ENCODE results near the gene MRS2.
"Not testable (repeated sequence)": the region's sequence is repeated elsewhere in the genome, so short reads cannot be mapped to it uniquely, and the experiment has no call there.

MRS2 gene

DNA sequence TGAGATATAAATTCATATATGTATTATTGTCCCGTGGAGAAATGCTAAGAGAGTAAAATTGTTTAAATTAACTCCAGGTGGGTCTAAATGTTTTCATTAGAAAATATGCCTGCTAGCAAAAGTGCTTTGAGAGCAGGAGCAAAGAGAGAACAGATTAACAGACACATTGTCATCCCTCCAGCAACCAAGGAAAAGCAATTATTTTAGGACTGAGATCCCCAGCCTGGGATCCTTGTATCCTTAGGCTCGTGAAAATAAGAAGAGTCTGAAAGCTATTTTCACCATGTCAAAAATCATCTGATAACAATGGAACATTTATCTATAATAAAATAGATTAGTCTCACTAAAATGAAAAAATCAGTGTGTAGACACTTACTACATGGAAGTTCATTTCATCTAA lies 11.5 kb upstream of the MRS2 start:
- no peak for DNase-seq (ENCODE audit: low spot score)

DNA sequence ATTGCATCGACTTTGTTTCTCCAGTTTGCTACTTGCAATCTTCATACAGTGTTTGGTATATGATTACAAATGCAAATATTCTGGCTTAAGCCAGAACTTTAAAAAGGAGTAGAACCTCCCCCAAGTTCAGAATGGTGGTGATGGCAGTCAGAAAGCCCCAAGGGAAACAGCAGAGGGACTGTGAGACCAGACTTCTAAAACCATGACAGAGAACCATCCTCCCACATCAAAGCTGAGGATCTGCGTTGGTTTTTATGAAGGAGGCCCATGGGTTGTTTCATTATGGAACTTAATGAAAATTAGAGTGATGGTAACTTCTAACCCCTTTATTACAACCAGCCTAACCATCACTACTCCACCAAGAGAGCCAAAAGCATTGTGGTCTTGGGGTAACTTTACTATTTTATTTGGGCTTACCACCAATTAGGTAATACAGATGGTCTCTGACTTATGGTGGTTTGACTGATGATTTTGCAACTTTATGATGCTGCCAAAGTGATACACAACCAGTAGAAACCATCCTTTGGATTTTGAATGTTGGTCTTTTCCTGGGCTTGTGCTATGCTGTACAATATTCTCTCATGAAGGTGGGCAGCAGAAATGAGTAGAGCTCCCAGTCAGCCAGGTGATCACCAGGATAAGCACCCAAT lies 10.9 kb upstream of the MRS2 start:
- no peak for DNase-seq (ENCODE audit: low spot score)

DNA sequence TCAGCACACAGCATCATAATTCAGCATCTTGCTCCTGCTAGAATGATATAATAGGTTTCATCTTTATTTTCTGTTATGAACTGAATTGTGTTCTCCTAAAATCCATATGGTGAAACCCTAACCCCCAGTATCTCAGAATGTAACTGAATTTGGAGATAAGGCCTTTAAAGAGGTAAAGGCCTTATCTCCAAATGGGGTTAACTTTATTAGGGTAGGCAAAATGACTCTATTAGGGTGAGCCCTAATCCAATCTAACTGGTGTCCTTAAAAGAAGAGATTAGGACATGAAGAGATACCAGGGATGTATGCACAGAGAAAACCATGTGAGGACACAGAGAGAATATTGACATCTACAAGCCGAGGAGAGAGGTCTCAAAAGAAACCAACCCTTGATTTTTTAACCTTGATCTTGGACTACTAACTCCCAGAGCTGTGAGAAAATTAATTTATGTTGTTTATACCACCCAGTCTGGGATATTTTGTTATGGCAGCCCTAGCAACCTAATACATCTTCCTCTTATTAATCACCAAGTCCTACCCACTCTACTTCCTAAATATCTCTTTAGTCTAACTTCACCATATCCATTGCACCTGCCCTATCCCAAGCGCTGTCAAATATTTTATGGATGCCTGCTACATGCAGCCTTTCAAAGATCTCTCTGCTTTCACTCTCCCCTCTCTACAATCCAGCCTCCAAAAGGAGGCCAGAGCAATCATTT lies 8.5 kb upstream of the MRS2 start:
- DNase-seq (ENCODE audit: low spot score) = no peak

DNA sequence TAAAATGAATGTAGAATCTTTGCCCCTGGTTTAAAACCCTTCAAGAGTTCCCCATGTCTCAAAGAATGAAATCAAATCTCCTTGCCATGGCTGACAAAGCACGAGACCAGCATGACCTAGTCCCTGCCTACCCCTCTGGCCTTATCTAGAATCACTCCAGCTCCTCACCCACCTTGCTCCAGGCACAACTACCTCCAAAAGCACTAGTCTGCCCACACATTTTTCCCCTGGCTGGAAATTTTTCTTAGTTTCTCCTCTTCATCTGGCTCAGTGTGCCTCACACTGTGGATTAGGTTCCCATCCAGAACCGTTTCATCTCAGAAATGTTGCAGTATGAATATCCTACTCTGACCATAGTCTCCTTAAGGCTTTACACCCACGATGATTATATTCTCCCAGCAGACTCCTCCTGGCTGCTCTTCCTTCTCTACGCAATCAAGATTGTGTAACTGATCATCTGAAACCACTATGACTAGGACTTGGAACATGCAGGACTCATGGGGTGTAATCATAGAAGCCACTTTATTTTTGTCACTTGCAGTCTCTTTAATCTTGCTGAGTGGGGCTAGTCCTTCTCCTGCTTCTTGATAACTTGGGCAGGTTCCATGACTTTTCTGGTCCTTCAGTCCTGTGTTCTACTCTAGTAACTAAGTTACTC lies 7.8 kb upstream of the MRS2 start:
- no peak for DNase-seq (ENCODE audit: low spot score)

DNA sequence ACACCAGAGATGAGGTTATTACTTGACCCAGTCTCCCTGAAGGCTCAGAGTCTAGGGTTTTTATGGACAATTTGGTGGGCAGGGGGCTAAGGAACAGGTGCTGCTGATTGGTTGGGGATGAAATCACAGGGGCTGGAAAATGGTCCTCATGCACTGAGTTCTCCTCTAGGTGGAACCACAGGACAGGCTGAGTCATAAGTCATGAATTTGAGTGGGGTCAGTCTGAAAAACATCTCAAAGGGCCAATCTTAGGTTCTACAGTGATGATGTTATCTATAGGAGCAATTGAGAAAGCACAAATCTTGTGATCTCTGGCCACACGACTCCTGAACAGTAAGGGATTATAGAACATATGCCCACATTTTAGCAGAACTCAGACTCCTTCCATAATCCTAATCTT lies 5.9 kb upstream of the MRS2 start:
- no peak for DNase-seq (ENCODE audit: low spot score)

DNA sequence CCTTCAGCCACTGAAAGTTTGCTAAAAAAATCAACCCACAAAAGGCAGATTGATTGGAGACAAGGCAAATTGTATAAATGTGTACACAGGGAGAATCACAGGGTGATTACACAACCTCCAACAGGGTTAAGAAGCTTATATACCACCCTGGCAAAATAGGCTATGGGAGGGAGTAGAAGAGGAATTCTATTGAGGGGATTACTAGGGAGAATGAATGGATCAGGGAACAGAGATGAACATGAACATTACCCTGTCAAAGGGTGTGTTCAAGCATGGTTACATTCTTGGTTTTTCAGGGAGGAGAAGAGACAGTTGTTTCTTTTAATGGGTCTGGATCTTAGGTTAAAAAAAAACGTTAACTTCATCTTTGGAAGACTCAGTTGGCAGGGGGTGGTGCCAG lies 5.1 kb upstream of the MRS2 start:
- DNase-seq (ENCODE audit: low spot score) = no peak

DNA sequence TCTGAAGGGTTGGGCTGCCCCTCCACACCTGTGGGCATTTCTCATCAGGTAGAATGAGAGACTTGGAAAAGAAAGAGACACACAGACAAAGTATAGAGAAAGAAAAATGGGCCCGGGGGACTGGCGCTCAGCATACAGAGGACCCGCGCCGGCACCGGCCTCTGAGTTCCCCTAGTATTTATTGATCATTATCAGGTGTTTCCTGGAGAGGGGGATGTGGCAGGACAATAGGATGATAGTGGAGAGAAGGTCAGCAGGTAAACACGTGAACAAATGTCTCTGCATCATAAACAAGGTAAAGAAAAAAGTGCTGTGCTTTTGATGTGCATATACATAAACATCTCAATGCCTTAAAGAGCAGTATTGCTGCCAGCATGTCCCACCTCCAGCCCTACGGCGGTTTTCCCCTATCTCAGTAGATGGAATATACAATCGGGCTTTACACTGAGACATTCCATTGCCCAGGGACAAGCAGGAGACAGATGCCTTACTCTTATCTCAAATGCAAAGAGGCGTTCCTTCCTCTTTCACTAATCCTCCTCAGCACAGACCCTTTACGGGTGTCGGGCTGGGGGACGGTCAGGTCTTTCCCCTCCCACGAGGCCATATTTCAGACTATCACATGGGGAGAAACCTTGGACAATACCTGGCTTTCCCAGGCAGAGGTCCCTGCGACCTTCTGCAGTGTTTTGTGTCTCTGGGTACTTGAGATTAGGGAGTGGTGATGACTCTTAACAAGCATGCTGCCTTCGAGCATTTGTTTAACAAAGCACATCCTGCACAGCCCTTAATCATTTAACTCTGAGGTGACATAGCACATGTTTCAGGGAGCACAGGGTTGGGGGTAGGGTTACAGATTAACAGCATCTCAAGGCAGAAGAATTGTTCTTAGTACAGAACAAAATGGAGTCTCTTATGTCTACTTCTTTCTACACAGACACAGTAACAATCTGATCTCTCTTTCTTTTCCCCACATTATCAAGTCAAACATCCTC lies 2.4 kb upstream of the MRS2 start:
- DNase-seq (ENCODE audit: low spot score) = not testable (repeated sequence)

DNA sequence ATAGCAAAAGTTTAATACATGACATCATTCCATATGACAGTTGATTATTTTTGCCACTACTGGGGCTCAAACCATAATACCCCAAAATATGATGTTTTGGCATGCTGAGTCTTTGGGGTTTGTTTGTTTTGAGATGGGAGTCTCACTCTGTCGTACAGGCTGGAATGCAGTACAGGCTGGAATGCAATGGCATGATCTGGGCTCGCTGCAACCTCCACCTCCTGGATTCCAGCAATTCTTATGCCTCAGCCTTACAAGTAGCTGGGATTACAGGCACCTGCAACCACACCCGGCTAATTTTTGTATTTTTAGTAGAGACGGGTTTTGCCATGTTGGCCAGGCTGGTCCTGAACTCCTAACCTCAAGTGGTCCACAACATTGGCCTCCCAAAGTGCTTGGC lies 1.3 kb upstream of the MRS2 start:
- no peak for DNase-seq (ENCODE audit: low spot score)

DNA sequence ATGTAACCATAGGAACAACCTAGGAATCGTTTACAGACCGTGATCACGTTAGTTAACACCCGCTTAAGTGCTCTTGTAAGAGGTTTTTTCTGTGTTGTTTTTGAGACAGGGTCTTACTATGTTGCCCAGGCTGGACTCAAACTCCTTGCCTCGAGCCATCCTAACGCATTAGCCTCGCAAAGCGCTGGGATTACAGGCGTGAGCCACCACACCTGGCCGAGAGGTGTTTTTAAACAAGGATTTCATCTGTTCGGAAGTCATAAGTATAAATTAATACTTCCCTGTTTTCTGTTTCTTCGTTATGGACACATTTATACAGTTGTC lies 727 bp downstream of the MRS2 start:
- DNase-seq (ENCODE audit: low spot score) = no peak

DNA sequence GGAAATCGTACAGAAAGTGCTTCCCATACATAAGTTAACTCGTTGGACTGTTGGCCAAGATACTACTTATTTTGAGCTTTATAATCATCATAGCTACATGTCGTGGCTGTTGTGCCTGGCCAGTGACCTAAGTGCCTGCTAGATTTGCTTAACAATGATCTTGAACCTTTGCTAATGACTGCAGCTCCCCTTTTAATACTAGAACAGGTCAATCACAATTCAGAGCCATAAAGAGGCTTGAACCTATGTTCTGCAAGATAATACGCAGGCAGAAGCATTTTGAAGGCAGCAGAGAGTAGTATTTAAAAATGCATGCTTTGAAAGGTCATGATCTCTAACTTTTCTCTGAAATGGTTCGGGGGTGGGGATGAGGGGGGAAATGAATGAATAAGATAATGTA lies 2.5 kb downstream of the MRS2 start:
- no peak for DNase-seq (ENCODE audit: low spot score)

DNA sequence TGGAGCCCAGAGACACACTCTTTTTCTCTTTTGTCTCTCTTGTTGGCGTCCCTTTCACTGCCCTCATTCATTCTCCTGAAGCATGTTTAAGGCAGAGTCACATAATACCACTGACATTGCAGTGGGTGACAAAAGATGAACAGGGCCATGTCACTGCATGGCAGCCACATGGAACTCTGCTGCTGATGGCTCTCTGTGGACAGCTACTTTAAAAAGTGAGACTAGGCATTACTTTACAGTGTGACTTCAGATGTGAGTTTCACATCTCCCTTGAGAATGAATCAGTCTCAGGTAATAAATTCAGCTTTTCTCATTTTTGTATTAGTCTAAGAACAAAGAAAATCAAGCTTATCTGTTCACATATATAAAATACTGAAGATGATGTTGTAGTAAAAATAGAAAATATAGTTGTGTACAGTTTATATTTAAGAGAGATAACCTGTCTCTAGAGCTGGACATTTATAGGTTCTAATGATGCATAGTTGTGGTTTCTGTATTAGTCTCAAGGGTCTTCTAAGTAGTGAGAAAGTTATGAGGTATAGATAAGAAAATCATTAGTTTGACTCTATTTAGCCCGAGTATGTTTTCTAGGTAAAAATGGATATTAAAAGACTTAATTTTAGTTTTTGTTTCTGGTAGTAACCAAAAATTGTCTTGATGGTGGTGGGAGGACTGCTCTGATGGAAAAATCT lies 6.1 kb downstream of the MRS2 start:
- DNase-seq (ENCODE audit: low spot score) = no peak

DNA sequence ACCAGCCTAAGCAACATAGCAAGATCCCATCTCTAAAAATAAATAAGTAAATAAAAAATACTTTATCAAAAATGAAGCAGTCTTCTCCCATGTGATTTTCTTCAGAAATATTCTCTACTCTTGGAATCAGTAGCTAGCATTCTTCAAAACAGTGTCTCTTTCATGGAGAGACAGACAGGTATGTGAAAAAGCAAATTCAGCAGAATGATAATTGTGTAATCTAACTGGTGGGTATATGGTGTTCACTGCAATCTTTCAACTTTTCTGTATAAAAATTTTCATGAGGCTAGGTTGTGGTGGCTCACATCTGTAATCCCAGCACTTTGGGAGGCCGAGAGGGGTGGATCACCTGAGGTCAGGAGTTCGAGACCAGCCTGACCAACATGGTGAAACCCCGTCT lies 7.9 kb downstream of the MRS2 start:
- DNase-seq (ENCODE audit: low spot score) = no peak

DNA sequence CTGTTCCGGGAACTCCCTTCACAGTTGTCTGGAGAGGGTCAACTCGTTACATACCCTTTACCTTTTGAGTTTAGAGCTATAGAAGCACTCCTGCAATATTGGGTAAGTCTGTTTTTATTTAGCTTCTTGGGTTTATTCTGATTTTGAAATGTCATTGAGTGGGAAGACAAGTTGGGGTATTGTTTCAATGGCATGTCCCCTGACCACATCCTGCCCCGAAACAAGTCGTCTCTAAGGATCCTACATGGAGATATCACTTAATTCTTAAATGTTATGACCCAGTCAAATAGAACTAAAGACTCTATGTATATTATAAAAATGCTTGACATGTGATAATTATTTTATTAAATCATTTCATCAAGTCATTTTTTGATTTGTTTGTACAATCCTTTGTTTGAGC lies 9.6 kb downstream of the MRS2 start:
- DNase-seq (ENCODE audit: low spot score) = no peak

DNA sequence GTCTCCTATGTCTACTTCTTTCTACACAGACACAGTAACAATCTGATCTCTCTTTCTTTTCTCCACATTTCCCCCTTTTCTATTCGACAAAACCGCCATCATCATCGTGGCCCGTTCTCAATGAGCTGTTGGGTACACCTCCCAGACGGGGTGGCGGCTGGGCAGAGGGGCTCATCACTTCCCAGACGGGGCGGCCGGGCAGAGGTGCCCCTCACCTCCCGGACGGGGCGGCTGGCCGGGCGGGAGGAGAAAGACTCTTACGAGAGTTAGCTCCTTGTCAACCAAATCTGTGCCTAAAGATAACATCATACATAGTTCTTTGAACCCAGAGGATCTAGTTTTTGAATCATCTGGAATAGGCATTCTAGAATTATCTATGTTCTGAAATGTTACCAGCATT lies 11.8 kb downstream of the MRS2 start:
- not testable (repeated sequence) for DNase-seq (ENCODE audit: low spot score)

DNA sequence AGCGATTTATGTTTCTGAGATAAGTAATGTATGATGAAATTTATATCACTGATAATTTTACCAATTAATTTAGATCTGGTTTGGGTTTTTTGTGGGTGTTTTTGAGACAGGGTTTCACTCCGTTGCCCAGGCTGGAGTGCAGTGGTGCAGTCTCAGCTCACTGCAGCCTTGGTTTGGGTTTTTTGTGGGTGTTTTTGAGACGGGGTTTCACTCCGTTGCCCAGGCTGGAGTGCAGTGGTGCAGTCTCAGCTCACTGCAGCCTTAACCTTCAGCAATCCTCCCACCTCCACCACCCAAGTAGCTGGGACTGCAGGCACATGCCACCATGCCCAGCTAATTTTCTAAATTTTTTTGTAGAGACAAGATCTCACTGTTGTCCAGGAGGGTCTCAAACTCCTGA lies 13.0 kb downstream of the MRS2 start:
- no peak for DNase-seq (ENCODE audit: low spot score)

DNA sequence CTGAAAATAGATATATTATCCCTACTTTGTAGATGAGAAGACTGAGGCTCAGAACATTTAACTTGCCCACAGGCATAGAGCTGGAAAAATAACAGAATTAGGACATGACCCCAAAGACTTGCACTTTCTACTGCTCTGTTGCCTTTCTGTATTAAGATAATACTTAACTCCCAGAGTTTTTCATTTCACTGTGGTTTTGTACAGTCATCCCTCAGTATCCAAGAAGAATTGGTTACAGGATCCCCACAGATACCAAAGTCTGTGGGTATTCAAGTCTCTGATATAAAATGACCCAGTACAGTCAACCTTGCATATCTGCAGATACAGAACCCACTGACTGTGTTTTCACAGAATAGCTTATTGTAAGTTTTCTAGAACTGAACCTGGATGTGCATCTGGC lies 16.8 kb downstream of the MRS2 start:
- DNase-seq (ENCODE audit: low spot score) = no peak

DNA sequence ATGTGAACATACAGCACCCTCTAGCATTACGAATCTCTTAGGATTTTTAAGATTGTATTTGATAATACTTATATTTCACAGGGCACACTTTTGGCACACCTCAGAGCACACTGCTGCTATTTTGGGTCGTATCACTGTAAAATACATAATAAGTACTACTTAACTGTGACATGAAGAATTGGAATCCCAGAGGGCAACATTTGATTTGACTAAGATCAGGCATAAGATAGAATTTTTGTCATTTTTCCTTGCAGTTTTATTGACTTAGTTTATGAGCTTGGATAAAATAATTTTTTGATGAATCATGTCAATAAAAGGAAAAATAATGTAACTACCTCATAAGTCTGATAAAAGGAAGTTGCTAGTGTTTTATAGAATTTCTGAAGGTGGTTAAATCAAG lies 22.4 kb downstream of the MRS2 start:
- DNase-seq (ENCODE audit: low spot score) = no peak

DNA sequence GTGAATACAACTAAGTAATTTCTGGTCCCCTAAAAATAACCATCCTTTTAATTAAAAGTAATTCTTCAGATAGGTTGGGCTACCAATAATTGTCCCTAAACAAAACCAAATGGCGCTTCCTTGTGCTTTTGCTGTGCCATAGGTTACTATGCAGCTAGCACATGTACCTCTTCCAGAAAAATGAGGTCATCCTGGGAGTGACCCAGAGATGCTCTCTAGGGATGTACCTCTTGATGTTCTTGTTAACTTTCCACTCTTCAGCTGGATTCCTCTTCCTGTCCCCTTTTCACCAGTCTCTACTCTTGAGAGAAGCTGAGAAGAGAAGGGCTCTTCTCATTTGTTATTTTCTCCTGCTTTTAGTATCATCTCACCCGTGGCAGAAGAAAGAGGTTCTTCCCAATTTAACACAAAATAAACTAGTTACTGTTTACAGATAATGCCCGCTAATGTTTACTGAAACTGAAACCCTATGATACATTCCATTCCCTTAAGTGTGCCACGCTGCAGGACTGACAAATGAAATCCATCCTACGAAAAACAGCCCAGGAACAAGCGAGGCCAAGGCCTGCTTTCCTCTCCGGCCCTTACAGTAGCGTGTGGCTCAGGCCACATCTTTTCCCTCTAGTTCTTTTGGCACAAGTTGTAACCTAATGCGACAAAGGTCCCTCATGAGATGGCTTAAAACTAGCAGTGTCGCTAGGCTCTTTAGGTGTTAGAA lies 24.2 kb downstream of the MRS2 start:
- DNase-seq (ENCODE audit: low spot score) = no peak

DNA sequence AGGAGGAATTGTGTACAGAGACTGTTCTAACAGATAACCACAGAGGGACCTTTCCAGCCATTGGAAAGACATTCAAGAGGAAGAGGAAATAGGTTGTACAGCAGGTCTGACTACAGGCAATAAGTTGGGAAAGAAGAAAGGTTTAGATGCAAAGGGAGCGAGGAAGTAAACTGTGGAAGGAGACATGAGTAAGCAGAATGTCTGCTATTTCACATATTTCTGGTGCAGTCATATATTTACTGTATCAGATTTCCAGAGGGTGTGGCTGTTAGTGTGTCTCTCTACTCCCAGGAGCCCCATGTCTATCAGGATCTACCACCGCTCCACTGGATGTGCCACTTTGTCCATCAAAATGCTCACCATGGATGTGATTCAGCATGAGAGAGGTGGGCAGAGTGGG lies 25.9 kb downstream of the MRS2 start:
- no peak for DNase-seq (ENCODE audit: low spot score)

DNA sequence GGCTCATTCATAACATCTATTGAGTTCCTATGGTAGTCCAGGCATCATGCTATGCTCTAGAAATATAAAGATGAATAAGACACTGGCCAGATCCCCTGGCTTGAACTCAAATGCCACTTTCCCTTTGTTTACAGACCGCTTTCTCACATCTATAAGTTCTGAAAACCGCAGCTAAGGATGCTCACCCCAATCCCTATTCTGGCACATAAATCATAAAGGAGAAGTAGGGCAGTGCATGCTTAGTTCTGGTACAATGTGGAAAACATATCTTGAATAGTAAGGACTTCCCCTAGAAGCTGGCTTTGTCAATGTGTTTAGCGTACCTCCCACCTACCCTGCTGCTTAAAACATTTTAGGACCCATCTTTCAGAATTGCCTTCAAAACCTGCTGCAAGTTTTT lies 26.4 kb downstream of the MRS2 start:
- DNase-seq (ENCODE audit: low spot score) = no peak

DNA sequence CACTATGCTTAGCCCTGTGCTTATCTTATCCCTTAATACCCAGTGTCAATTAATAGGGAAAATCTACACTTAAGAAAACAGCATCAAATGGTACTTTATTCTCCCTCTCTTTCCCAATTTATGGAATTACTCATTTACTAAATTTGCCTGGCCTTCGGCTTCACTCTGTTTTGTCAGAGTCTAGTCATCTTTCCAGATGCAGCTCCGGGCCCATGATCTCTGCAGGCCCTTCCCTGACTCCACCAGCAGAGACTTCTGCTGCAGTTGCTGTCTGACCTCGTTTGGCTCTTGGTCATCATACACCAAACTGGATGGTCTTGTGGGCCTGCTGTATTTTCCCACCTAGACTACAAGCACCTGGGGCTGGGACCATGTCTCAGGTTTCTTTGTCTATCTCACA lies 27.4 kb downstream of the MRS2 start:
- no peak for DNase-seq (ENCODE audit: low spot score)
